ENCODE data around the gene SDCCAG8.

DNA sequence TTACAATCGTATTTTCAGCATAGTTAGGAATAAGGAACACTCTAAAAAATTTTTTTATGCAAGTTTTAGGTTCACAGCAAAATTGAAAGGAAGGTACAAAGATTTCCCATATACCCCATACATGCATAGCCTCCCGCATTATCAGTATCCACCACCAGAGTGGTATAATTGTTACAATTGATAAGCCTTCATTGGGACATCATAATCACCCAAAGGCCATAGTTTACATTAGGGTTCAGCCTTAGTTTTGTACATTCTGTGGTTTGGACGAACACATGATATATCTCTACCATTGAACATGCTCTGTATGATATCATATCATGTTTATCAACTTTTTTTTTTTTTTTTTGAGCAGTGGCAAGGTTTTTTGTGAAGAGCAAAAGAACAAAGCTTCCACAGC, 180.0 kb downstream of the SDCCAG8 start:
- TF ChIP-seq, protein P1, sequence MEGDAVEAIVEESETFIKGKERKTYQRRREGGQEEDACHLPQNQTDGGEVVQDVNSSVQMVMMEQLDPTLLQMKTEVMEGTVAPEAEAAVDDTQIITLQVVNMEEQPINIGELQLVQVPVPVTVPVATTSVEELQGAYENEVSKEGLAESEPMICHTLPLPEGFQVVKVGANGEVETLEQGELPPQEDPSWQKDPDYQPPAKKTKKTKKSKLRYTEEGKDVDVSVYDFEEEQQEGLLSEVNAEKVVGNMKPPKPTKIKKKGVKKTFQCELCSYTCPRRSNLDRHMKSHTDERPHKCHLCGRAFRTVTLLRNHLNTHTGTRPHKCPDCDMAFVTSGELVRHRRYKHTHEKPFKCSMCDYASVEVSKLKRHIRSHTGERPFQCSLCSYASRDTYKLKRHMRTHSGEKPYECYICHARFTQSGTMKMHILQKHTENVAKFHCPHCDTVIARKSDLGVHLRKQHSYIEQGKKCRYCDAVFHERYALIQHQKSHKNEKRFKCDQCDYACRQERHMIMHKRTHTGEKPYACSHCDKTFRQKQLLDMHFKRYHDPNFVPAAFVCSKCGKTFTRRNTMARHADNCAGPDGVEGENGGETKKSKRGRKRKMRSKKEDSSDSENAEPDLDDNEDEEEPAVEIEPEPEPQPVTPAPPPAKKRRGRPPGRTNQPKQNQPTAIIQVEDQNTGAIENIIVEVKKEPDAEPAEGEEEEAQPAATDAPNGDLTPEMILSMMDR (IDR thresholded peaks at IDR 0.05), result no peak
- TF ChIP-seq POLR2A (IDR thresholded peaks at IDR 0.05; ENCODE audit: low read depth), result no peak

All from esophagus muscularis mucosa (tissue), 3 donors.